C1 segment of cervical spinal cord (tissue), 14 donors: Measurements from ENCODE around the gene ARSH.
"Not testable (repeated sequence)": the region's sequence is repeated elsewhere in the genome, so short reads cannot be mapped to it uniquely, and the experiment has no call there.

Experiments
- DNase-seq, 14 donors: peaks; one replicate each; lab custom pipeline; 2025; lab: John Stamatoyannopoulos, UW

The ARSH gene

GRCh38 chrX:3029129-3029528 is 22.8 kb downstream of the ARSH start:
- no peak for DNase-seq

- DNase-seq, result no peak
These were observed 30.9 kb downstream of the ARSH start for GRCh38 chrX:3037218-3037617.

- DNase-seq, result no peak
These were observed 37.9 kb downstream of the ARSH start for GRCh38 chrX:3044196-3044595.

- DNase-seq, result no peak
These were observed 38.3 kb downstream of the ARSH start for GRCh38 chrX:3044671-3045070.

- DNase-seq, result no peak
These were observed 40.2 kb downstream of the ARSH start for GRCh38 chrX:3046253-3047240.

- not testable (repeated sequence) for DNase-seq
These were observed 44.3 kb downstream of the ARSH start for GRCh38 chrX:3050523-3051175.

GRCh38 chrX:3052860-3053259 is 46.5 kb downstream of the ARSH start:
- peak in 2 of 14 donors; percentile 2 to 4 for DNase-seq

GRCh38 chrX:3066555-3066954 is 60.2 kb downstream of the ARSH start:
- DNase-seq, result no peak

GRCh38 chrX:3075959-3076358 is 69.6 kb downstream of the ARSH start:
- DNase-seq, result no peak

GRCh38 chrX:3076416-3076991 is 70.2 kb downstream of the ARSH start:
- DNase-seq, result no peak
